Mesendoderm (in vitro differentiated cells): ENCODE measurements around the gene RYR3.

Source experiments
- DNase-seq: peaks from one replicate; pipeline ENCODE4 v3.0.0; 2013
- H2AK5ac ChIP-seq: 2 replicates; pipeline ENCODE4 v1.6.1; 2013; ENCODE audit warnings: low read length, inconsistent platforms
- H2BK120ac ChIP-seq: 2 replicates; pipeline ENCODE4 v1.6.1; 2013; ENCODE audit warnings: low read depth, mild to moderate bottlenecking, low read length, moderate library complexity, mixed read lengths
- H2BK15ac ChIP-seq: replicated peaks from 2 replicates; pipeline ENCODE4 v1.6.1; 2013; ENCODE audit warnings: low read depth, mild to moderate bottlenecking, moderate library complexity
- H2BK5ac ChIP-seq: 2 replicates; pipeline ENCODE4 v1.6.1; 2013; ENCODE audit warnings: low read length, inconsistent platforms
- H3K18ac ChIP-seq: 2 replicates; pipeline ENCODE4 v1.6.1; 2013; ENCODE audit warnings: mild to moderate bottlenecking, low read length, mixed read lengths
- H3K23ac ChIP-seq: one replicate; pipeline ENCODE4 v1.6.1; 2013; ENCODE audit warnings: low read length
- H3K27ac ChIP-seq: 2 replicates; pipeline ENCODE4 v1.5.1; 2013; ENCODE audit warnings: low read depth, mild to moderate bottlenecking, inconsistent platforms, low read length, moderate library complexity
- H3K27me3 ChIP-seq: 2 replicates; pipeline ENCODE4 v1.6.1; 2013; ENCODE audit warnings: low read length, control low read depth, mild to moderate bottlenecking, inconsistent platforms; ENCODE audit not compliant: insufficient read depth, poor library complexity
- H3K36me3 ChIP-seq: 2 replicates; pipeline ENCODE4 v1.6.1; 2013; ENCODE audit warnings: low read length, inconsistent platforms; ENCODE audit not compliant: control insufficient read depth, insufficient read depth
- H3K4ac ChIP-seq: one replicate; pipeline ENCODE4 v1.6.1; 2013; ENCODE audit warnings: low read depth, mild to moderate bottlenecking, low read length, moderate library complexity
- H3K4me1 ChIP-seq: 2 replicates; pipeline ENCODE4 v1.6.1; 2013; ENCODE audit warnings: low read depth, low read length, inconsistent platforms; ENCODE audit not compliant: control insufficient read depth
- H3K4me2 ChIP-seq: 2 replicates; pipeline ENCODE4 v1.6.1; 2013; ENCODE audit warnings: low read length
- H3K4me3 ChIP-seq: 2 replicates; pipeline ENCODE4 v1.5.1; 2013; ENCODE audit warnings: mild to moderate bottlenecking, low read length
- H3K56ac ChIP-seq: one replicate; pipeline ENCODE4 v1.6.1; 2013; ENCODE audit warnings: low read length
- H3K79me1 ChIP-seq: 2 replicates; pipeline ENCODE4 v1.6.1; 2013; ENCODE audit warnings: low read length, inconsistent platforms
- H3K79me2 ChIP-seq: 2 replicates; pipeline ENCODE4 v1.6.1; 2013; ENCODE audit warnings: mild to moderate bottlenecking, low read length; ENCODE audit not compliant: control insufficient read depth, insufficient read depth
- H3K9ac ChIP-seq: 2 replicates; pipeline ENCODE4 v1.6.1; 2013; ENCODE audit warnings: low read length, inconsistent platforms
- H4K5ac ChIP-seq: one replicate; pipeline ENCODE4 v1.6.1; 2013; ENCODE audit warnings: low read length
- H4K8ac ChIP-seq: one replicate; pipeline ENCODE4 v1.6.1; 2013; ENCODE audit warnings: low read depth, mild to moderate bottlenecking, control low read depth, low read length, moderate library complexity
- WGBS: extraction: QIAGEN DNeasy Blood & Tissue Kit; methylation state at CpG from one replicate; pipeline ENCODE4 v1.1.7; 2013; ENCODE audit warnings: low lambda C conversion rate, missing lambda C conversion rate; ENCODE audit not compliant: insufficient coverage; ENCODE audit errors: extremely low coverage; 5-methylcytosine and 5-hydroxymethylcytosine counted together

RYR3 gene

GRCh38 chr15:33282226-33283020, 28.3 kb upstream of the RYR3 start:
- Histone ChIP-seq H3K4me1 (peaks cover 10% of the 10 kb centered on the region), H2BK15ac (no peak overlapping the region), H3K79me1 (no peaks in the 10 kb centered on the region), H3K9ac (no peak overlapping the region), H3K4me3 (no peak overlapping the region), H4K8ac (no peak overlapping the region), H3K36me3 (no peaks in the 10 kb centered on the region), H3K23ac (no peak overlapping the region), H3K56ac (no peak overlapping the region), H2BK5ac (no peak overlapping the region), H2BK120ac (no peak overlapping the region), H3K27ac (no peak overlapping the region), H2AK5ac (peak overlapping the region; percentile 47), H3K4ac (no peak overlapping the region), H3K18ac (no peak overlapping the region), H3K4me2 (no peak overlapping the region), H3K79me2 (no peaks in the 10 kb centered on the region), H3K27me3 (no peaks in the 10 kb centered on the region), H4K5ac (no peak overlapping the region)
- no peak for DNase-seq
- WGBS = no CpG with 5 or more reads among the region's 6 CpGs

DNA sequence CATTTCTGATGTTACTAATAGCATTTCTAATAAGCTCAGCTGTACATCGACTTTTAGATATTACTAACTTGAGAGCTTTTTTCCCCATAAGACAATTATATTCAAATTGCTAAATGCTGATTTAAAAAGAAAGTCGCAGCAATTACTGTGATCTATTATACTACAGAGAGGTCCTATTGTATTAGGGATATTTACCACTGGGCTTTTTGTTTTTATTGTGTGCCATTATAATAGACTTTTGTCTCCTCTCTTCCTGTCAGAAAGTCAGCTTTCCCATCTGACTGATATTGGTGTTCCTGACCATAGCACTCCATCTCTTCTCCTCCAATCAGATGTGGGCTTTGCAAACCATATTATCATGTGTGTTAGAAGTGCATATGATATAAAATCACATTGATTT, 27.2 kb upstream of the RYR3 start:
- Histone ChIP-seq H4K5ac (no peak overlapping the region), H3K23ac (no peak overlapping the region), H2BK15ac (no peak overlapping the region), H3K4me1 (peaks cover 10% of the 10 kb centered on the region), H3K4me3 (no peak overlapping the region), H3K9ac (no peak overlapping the region), H3K4ac (no peak overlapping the region), H3K79me2 (no peaks in the 10 kb centered on the region), H2AK5ac (no peak overlapping the region), H2BK5ac (no peak overlapping the region), H4K8ac (no peak overlapping the region), H3K27me3 (no peaks in the 10 kb centered on the region), H2BK120ac (no peak overlapping the region), H3K18ac (no peak overlapping the region), H3K27ac (no peak overlapping the region), H3K4me2 (no peak overlapping the region), H3K79me1 (no peaks in the 10 kb centered on the region), H3K56ac (no peak overlapping the region), H3K36me3 (no peaks in the 10 kb centered on the region)
- DNase-seq = no peak
- WGBS = no CpG with 5 or more reads among the region's 2 CpGs

DNA sequence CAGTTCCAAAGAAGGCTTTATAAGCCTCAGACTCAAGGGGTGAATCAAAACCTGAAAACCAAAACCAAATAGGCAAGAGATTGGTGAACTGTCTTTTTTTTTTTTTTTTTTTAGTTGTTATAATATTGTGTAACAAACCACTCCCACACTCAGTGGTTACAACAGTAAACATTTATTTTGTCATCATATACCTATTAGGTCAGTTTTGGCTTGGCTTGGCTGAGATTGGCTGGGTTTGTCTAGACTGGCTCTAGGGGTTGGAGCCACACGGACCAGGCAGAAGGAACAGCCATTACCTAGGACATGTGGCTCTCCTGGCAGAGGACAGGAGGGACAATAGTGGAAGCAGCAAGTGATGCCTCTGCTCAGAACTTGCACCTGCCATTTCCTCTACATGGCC, 26.4 kb upstream of the RYR3 start:
- no peak overlapping the region for H3K56ac ChIP-seq
- no peaks in the 10 kb centered on the region for H3K79me1 ChIP-seq
- no peak overlapping the region for H3K23ac ChIP-seq
- H3K27ac ChIP-seq = no peak overlapping the region
- DNase-seq = no peak
- no peak overlapping the region for H4K5ac ChIP-seq
- no CpG with 5 or more reads among the region's 1 CpG for WGBS
- peaks cover 6% of the 10 kb centered on the region for H3K4me1 ChIP-seq
- no peak overlapping the region for H3K4me3 ChIP-seq
- no peaks in the 10 kb centered on the region for H3K27me3 ChIP-seq
- H2BK5ac ChIP-seq = no peak overlapping the region
- H4K8ac ChIP-seq = no peak overlapping the region
- no peak overlapping the region for H2BK15ac ChIP-seq
- no peaks in the 10 kb centered on the region for H3K36me3 ChIP-seq
- H2AK5ac ChIP-seq = no peak overlapping the region
- H3K9ac ChIP-seq = no peak overlapping the region
- H3K18ac ChIP-seq = no peak overlapping the region
- H3K4ac ChIP-seq = no peak overlapping the region
- H2BK120ac ChIP-seq = no peak overlapping the region
- H3K79me2 ChIP-seq = no peaks in the 10 kb centered on the region
- H3K4me2 ChIP-seq = no peak overlapping the region

GRCh38 chr15:33292717-33293307, 18.0 kb upstream of the RYR3 start:
- Histone ChIP-seq H3K18ac (no peak overlapping the region), H3K9ac (no peak overlapping the region), H3K4ac (no peak overlapping the region), H3K4me2 (no peak overlapping the region), H2AK5ac (no peak overlapping the region), H2BK120ac (no peak overlapping the region), H3K23ac (no peak overlapping the region), H3K79me1 (no peaks in the 10 kb centered on the region), H2BK15ac (no peak overlapping the region), H4K5ac (no peak overlapping the region), H4K8ac (no peak overlapping the region), H3K4me3 (no peak overlapping the region), H3K56ac (no peak overlapping the region), H3K27ac (no peak overlapping the region), H3K36me3 (no peaks in the 10 kb centered on the region), H2BK5ac (no peak overlapping the region), H3K27me3 (no peaks in the 10 kb centered on the region), H3K79me2 (no peaks in the 10 kb centered on the region), H3K4me1 (no peaks in the 10 kb centered on the region)
- DNase-seq = peak; percentile 80
- no CpG with 5 or more reads among the region's 7 CpGs for WGBS

DNA sequence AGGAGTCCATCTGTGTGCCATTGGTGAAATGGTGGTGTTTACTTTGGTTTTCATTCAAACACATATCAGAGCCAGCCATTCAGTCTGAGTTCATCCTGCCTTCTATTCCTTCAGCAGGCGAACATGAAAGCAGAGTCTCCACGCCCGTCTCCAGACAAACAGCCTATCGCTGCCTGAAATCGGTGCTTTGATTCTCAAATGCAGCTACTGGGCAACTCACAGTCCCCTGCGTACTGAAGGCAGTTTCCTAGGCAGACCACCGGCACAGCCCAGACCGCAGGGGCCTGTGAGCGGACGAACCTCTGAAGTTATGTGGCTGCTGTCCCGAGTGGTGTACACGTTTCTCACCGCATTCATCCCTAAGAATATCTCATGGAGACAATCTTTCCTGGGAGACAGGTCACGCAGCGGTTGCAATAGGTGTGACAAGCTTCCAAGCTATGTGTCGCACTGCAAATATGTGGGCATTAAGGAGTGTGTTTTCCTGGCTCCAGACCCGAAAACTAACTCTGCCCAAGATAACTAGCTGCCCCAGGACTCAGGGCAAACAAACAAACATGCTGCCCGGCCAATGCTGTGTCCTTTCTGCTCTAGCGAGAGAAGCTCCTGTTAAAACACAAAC, 16.9 kb upstream of the RYR3 start:
- Histone ChIP-seq H3K36me3 (no peaks in the 10 kb centered on the region), H3K23ac (no peak overlapping the region), H2BK15ac (no peak overlapping the region), H3K18ac (no peak overlapping the region), H3K9ac (no peak overlapping the region), H2AK5ac (no peak overlapping the region), H3K4ac (no peak overlapping the region), H4K8ac (no peak overlapping the region), H2BK120ac (no peak overlapping the region), H4K5ac (no peak overlapping the region), H2BK5ac (no peak overlapping the region), H3K56ac (no peak overlapping the region), H3K4me1 (no peaks in the 10 kb centered on the region), H3K27me3 (no peaks in the 10 kb centered on the region), H3K79me2 (no peaks in the 10 kb centered on the region), H3K79me1 (no peaks in the 10 kb centered on the region), H3K27ac (no peak overlapping the region), H3K4me2 (no peak overlapping the region), H3K4me3 (no peak overlapping the region)
- no CpG with 5 or more reads among the region's 19 CpGs for WGBS
- DNase-seq = peak; percentile 53
